ENCODE results near the gene GATA3.

- TF ChIP-seq, protein P1, sequence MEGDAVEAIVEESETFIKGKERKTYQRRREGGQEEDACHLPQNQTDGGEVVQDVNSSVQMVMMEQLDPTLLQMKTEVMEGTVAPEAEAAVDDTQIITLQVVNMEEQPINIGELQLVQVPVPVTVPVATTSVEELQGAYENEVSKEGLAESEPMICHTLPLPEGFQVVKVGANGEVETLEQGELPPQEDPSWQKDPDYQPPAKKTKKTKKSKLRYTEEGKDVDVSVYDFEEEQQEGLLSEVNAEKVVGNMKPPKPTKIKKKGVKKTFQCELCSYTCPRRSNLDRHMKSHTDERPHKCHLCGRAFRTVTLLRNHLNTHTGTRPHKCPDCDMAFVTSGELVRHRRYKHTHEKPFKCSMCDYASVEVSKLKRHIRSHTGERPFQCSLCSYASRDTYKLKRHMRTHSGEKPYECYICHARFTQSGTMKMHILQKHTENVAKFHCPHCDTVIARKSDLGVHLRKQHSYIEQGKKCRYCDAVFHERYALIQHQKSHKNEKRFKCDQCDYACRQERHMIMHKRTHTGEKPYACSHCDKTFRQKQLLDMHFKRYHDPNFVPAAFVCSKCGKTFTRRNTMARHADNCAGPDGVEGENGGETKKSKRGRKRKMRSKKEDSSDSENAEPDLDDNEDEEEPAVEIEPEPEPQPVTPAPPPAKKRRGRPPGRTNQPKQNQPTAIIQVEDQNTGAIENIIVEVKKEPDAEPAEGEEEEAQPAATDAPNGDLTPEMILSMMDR (IDR thresholded peaks at IDR 0.05; ENCODE audit: insufficient read depth, low read depth, low read length): no peak
- no peak for TF ChIP-seq EZH2 (IDR thresholded peaks at IDR 0.05; ENCODE audit: insufficient read depth, low read length)
Measured at GRCh38 chr10:8112942-8113442, 58.5 kb downstream of the GATA3 start.
